Measurements from ENCODE around the gene ARID1B. TPM values are rescaled to one million over a fixed set of nuclear protein-coding genes. Genes with fewer than 3 reads are reported as not detected.

Gene ARID1B
- total and polyA plus RNA-seq, 10 of the 15 experiments (the other 5 are each of a cell fraction or from before 2014, with no cell fraction given) = 24.7 to 133 (median 54.6) TPM

DNA sequence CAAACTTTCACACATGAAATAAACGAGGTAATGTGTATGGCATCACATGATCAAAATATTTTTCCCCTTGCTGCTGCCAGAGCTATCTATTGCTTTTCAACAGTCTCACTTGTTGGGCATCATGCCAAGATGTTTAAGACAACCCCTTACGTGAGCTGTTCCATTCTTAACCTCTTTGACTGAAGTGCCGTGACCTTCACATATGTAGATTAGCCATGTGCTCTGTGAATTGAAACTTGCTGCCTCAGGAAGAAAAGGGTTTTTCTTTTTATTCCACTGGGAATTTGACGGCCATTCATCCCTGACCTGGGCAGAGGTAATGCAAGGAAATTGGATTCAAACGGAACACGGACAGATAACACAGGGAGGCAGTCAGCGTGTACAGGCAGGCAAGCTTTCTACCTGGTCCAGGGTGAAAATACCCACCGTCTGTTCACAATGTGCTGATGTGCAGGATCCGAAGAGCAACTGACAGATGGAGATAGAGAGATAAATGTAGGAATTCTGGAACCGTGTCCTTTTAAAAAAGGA, 14.2 kb downstream of the ARID1B start (continued):
- TF ChIP-seq RB1 (IDR thresholded peaks at IDR 0.05; ENCODE audit: borderline replicate concordance) (no peak), CREM (IDR thresholded peaks at IDR 0.05; ENCODE audit: low read depth) (0 out of 2 replicates have a peak, but pooled peaks have one; percentile 16), SMAD1 (IDR thresholded peaks at IDR 0.05; ENCODE audit: low read depth, partially characterized antibody) (peak; percentile 97), MEF2B (IDR thresholded peaks at IDR 0.05; ENCODE audit: partially characterized antibody, poor library complexity, severe bottlenecking) (peak; percentile 56), PKNOX1 (IDR thresholded peaks at IDR 0.05) (peak; percentile 78), SMARCA5 (IDR thresholded peaks at IDR 0.05) (0 out of 2 replicates have a peak, but pooled peaks have one; percentile 11), MYB (IDR thresholded peaks at IDR 0.05; ENCODE audit: borderline replicate concordance, low read depth, low read length) (no peak), ZNF24 (IDR thresholded peaks at IDR 0.05) (no peak), YY1 (IDR thresholded peaks at IDR 0.05; ENCODE audit: low read depth, low read length) (no peak), EED (IDR thresholded peaks at IDR 0.05; ENCODE audit: low read depth) (peak; percentile 55; the same call in 1 of the 2 replicates), SKIL (IDR thresholded peaks at IDR 0.05; ENCODE audit: low read depth, poor library complexity, severe bottlenecking) (peak; percentile 68), YBX1 (IDR thresholded peaks at IDR 0.05) (no peak), RBBP5 (conservative IDR thresholded peaks at IDR 0.05) (no peak), NBN (IDR thresholded peaks at IDR 0.05) (peak; percentile 57; the same call in 1 of the 2 replicates), JUND (IDR thresholded peaks at IDR 0.05; ENCODE audit: low read depth, low read length) (no peak), POLR2AphosphoS5 (IDR thresholded peaks at IDR 0.05; ENCODE audit: low read length) (peak; percentile 41; the same call in 1 of the 2 replicates), HDGF (IDR thresholded peaks at IDR 0.05) (no peak), NFYB (IDR thresholded peaks at IDR 0.05; ENCODE audit: insufficient read depth, low read depth, low read length) (no peak), FOXM1 (IDR thresholded peaks at IDR 0.05; ENCODE audit: low read depth, low read length) (no peak), SREBF1 (IDR thresholded peaks at IDR 0.05; ENCODE audit: low read length) (no peak), CHD4 (IDR thresholded peaks at IDR 0.05) (no peak)
- TF ChIP-seq, protein P1, sequence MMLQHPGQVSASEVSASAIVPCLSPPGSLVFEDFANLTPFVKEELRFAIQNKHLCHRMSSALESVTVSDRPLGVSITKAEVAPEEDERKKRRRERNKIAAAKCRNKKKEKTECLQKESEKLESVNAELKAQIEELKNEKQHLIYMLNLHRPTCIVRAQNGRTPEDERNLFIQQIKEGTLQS (IDR thresholded peaks at IDR 0.05; ENCODE audit: borderline replicate concordance, extremely low read depth, low read depth, low read length) = no peak
- TF ChIP-seq, protein P2, sequence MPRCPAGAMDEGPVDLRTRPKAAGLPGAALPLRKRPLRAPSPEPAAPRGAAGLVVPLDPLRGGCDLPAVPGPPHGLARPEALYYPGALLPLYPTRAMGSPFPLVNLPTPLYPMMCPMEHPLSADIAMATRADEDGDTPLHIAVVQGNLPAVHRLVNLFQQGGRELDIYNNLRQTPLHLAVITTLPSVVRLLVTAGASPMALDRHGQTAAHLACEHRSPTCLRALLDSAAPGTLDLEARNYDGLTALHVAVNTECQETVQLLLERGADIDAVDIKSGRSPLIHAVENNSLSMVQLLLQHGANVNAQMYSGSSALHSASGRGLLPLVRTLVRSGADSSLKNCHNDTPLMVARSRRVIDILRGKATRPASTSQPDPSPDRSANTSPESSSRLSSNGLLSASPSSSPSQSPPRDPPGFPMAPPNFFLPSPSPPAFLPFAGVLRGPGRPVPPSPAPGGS (IDR thresholded peaks at IDR 0.05; ENCODE audit: borderline replicate concordance, insufficient read depth, low read depth, low read length, poor library complexity, severe bottlenecking) = no peak
- TF ChIP-seq, protein P3, sequence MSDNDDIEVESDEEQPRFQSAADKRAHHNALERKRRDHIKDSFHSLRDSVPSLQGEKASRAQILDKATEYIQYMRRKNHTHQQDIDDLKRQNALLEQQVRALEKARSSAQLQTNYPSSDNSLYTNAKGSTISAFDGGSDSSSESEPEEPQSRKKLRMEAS (IDR thresholded peaks at IDR 0.05; ENCODE audit: low read depth, low read length) = peak; percentile 16; the same call in 1 of the 2 replicates
- TF ChIP-seq, protein P4, sequence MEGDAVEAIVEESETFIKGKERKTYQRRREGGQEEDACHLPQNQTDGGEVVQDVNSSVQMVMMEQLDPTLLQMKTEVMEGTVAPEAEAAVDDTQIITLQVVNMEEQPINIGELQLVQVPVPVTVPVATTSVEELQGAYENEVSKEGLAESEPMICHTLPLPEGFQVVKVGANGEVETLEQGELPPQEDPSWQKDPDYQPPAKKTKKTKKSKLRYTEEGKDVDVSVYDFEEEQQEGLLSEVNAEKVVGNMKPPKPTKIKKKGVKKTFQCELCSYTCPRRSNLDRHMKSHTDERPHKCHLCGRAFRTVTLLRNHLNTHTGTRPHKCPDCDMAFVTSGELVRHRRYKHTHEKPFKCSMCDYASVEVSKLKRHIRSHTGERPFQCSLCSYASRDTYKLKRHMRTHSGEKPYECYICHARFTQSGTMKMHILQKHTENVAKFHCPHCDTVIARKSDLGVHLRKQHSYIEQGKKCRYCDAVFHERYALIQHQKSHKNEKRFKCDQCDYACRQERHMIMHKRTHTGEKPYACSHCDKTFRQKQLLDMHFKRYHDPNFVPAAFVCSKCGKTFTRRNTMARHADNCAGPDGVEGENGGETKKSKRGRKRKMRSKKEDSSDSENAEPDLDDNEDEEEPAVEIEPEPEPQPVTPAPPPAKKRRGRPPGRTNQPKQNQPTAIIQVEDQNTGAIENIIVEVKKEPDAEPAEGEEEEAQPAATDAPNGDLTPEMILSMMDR (IDR thresholded peaks at IDR 0.05 in 2 of 3, conservative IDR thresholded peaks at IDR 0.05 in 1 of 3; ENCODE audit: control insufficient read depth in 2 of 3, extremely low read depth in 1 of 3, insufficient read depth in 1 of 3, low read depth in 3 of 3, low read length in 3 of 3) = no peak

All from GM12878 (cell line).